HepG2 (cell line): ENCODE results near the gene RGSL1. TPM values are rescaled to one million over a fixed set of nuclear protein-coding genes. Genes with fewer than 3 reads are reported as not detected.

Experiments used
- ATAC-seq: fragments of 200-7000 bp; cut with Tn5 transposase; 3 replicates; pipeline ENCODE4 v1.9.1; 2020; ENCODE audit warnings: mild to moderate bottlenecking, moderate library complexity
- BruUV-seq: library from RNA; stranded (reverse); fragments of 400-500 nt; replicated peaks from 2 replicates; lab custom pipeline; 2021; lab: Mats Ljungman, UMichigan
- CTCF ChIA-PET: fragments of 300-600 bp; formaldehyde crosslinking; extraction: SDS; loops from one replicate; lab custom pipeline; 2021; ENCODE audit warnings: low total read pairs, inconsistent platforms, low intra/inter-chr PET ratio; lab: Yijun Ruan, JAX
- POLR2A ChIA-PET: fragments of 350-600 bp; sonication (Branson Sonifier 250); formaldehyde crosslinking; loops from one replicate; lab custom pipeline; 2020; ENCODE audit warnings: antibody characterized with exemption, inconsistent platforms; lab: Yijun Ruan, JAX
- DNase-seq: peaks from one replicate; pipeline ENCODE4 v3.0.0-alpha.2; 2015; ENCODE audit warnings: low spot score
- FAIRE-seq: peaks from 3 replicates; lab custom pipeline; 2011; peaks lifted over from hg19 to GRCh38; lab: Jason Lieb, UNC
- H2AFZ ChIP-seq: one replicate; pipeline ENCODE4 v1.6.1; 2011; ENCODE audit warnings: low read length, inconsistent platforms
- H3K27ac ChIP-seq: fragments of 300-600 bp; 3 replicates; pipeline ENCODE4 v1.8.0; 2011; ENCODE audit warnings: mixed run types, mild to moderate bottlenecking, mixed read lengths, low read length, inconsistent platforms; ENCODE audit not compliant: insufficient read depth; ENCODE audit errors: extremely low read length
- H3K27me3 ChIP-seq, 2 experiments: fragments of 200-600 bp in 1 of 2; 2 replicates in 1 of 2; 3 replicates in 1 of 2; pipeline versions ENCODE4 v1.6.0 to v1.8.0; 2011; ENCODE audit warnings: low read length in 2 of 2, mild to moderate bottlenecking in 2 of 2, moderate library complexity in 2 of 2, inconsistent platforms in 1 of 2; ENCODE audit not compliant: insufficient read depth in 2 of 2, control insufficient read depth in 1 of 2
- H3K36me3 ChIP-seq, 2 experiments: fragments of 200-600 bp in 1 of 2; replicated peaks in 1 of 2; 2 replicates in 1 of 2; 3 replicates in 1 of 2; pipeline versions ENCODE4 v1.5.1 to v1.8.0; 2011; ENCODE audit warnings: low read length in 2 of 2, inconsistent platforms in 1 of 2; ENCODE audit not compliant: insufficient read depth in 2 of 2, control insufficient read depth in 1 of 2
- H3K4me1 ChIP-seq: 2 replicates; pipeline ENCODE4 v1.5.1; 2012; ENCODE audit warnings: low read length, inconsistent platforms; ENCODE audit not compliant: insufficient read depth
- H3K4me2 ChIP-seq: 2 replicates; pipeline ENCODE4 v1.6.0; 2011; ENCODE audit warnings: low read depth, low read length, inconsistent platforms
- H3K4me3 ChIP-seq, 3 experiments: fragments of 200-600 bp in 1 of 3; sonication (generic), shearing (Covaris generic) in 1 of 3; replicated peaks in 1 of 3; 2 replicates each; pipeline ENCODE4 v1.5.1; 2011 to 2016; ENCODE audit warnings: low read length in 3 of 3, inconsistent platforms in 2 of 3, low read depth in 2 of 3, mild to moderate bottlenecking in 2 of 3, control low read depth in 1 of 3, mixed read lengths in 1 of 3; ENCODE audit not compliant: insufficient read depth in 1 of 3
- H3K79me2 ChIP-seq: one replicate; pipeline ENCODE4 v1.6.1; 2011; ENCODE audit warnings: low read length, inconsistent platforms; ENCODE audit not compliant: insufficient read depth
- H3K9ac ChIP-seq: 2 replicates; pipeline ENCODE4 v1.6.0; 2011; ENCODE audit warnings: mild to moderate bottlenecking, low read depth, low read length, inconsistent platforms; ENCODE audit not compliant: insufficient read depth
- H3K9me3 ChIP-seq: 2 replicates; pipeline ENCODE4 v1.5.1; 2012; ENCODE audit warnings: mild to moderate bottlenecking, low read length
- H4K20me1 ChIP-seq: 2 replicates; pipeline ENCODE4 v1.6.0; 2011; ENCODE audit warnings: inconsistent platforms, mild to moderate bottlenecking, low read length, moderate library complexity; ENCODE audit not compliant: insufficient read depth
- ATRX ChIP-seq: sonication (generic); formaldehyde crosslinking; IDR thresholded peaks from 2 replicates; pipeline ENCODE4 v1.4.0; 2020; ENCODE audit warnings: missing genetic modification reagents, borderline replicate concordance
- CBX1 ChIP-seq: IDR thresholded peaks from one replicate; pipeline ENCODE4 v1.6.1; 2016; ENCODE audit warnings: antibody characterized with exemption, low read depth
- HIC2 ChIP-seq: sonication (generic); formaldehyde crosslinking; IDR thresholded peaks from 2 replicates; pipeline ENCODE4 v1.9.0; 2022; ENCODE audit warnings: low read depth, missing genetic modification reagents
- KDM6A ChIP-seq: IDR thresholded peaks from 2 replicates; pipeline ENCODE4 v1.6.1; 2016; ENCODE audit warnings: low read depth
- MAX ChIP-seq: IDR thresholded peaks from 2 replicates; pipeline ENCODE4 v1.6.1; 2012; ENCODE audit warnings: inconsistent platforms
- SNAI1 ChIP-seq: sonication (generic); formaldehyde crosslinking; IDR thresholded peaks from 2 replicates; pipeline ENCODE4 v1.5.0; 2020; ENCODE audit warnings: mild to moderate bottlenecking, missing genetic modification reagents, borderline replicate concordance
- ZBTB2 ChIP-seq: sonication (generic); formaldehyde crosslinking; IDR thresholded peaks from 2 replicates; pipeline ENCODE4 v1.8.0; 2022; ENCODE audit warnings: low read depth, missing genetic modification reagents
- ZBTB38 ChIP-seq: sonication (generic); formaldehyde crosslinking; IDR thresholded peaks from 2 replicates; pipeline ENCODE4 v1.5.1; 2020; ENCODE audit warnings: mild to moderate bottlenecking, missing genetic modification reagents
- ZFP36L2 ChIP-seq: sonication (generic); formaldehyde crosslinking; IDR thresholded peaks from 2 replicates; pipeline ENCODE4 v1.4.0; 2020; ENCODE audit warnings: missing genetic modification reagents
- ZNF282 ChIP-seq: fragments of 450-650 bp; IDR thresholded peaks from 2 replicates; pipeline ENCODE4 v1.6.1; 2018; ENCODE audit not compliant: partially characterized antibody
- WGBS: methylation state at CpG from one replicate; pipeline ENCODE4 v1.1.6; 2017; ENCODE audit warnings: low lambda C conversion rate; 5-methylcytosine and 5-hydroxymethylcytosine counted together
- in situ Hi-C: cut with HindIII; loops from 2 replicates; pipeline ENCODE4 v1.10.0; 2017; ENCODE audit warnings: low pct_unique_long_range_greater_than_20kb; ENCODE audit not compliant: extremely low pct_ligation_motif_present
- intact Hi-C: fragments of 100-400 bp; cut with micrococcal nuclease; formaldehyde crosslinking; loops from one replicate; pipeline ENCODE4 v1.10.0; 2022; ENCODE audit not compliant: unreplicated experiment
- polyA plus RNA-seq, 8 experiments: library from polyadenylated mRNA; depleted of rRNA in 3 of 8; stranded (reverse) in 7 of 8; unstranded in 1 of 8; fragments of >200 nt; fragmentation: Illumina TruSeq in 4 of 8; extraction: Trizol in 4 of 8; gene quantifications; 2 replicates each; pipeline versions ENCODE4 v1.2.1 to v1.2.3, GENCODE V29; 2011 to 2016; ENCODE audit warnings: low read depth in 4 of 8, missing spikeins in 1 of 8, mixed read lengths in 1 of 8; ENCODE audit not compliant: insufficient read depth in 1 of 8
- total RNA-seq, 5 experiments: library from RNA; depleted of rRNA; stranded (reverse); fragments of >200 nt; fragmentation: Illumina TruSeq; extraction: Trizol; gene quantifications; 2 replicates each; pipeline ENCODE4 v1.2.3, GENCODE V29; 2016; ENCODE audit warnings: low read depth in 1 of 5

Gene RGSL1
- total and polyA plus RNA-seq, 2 of the 13 experiments (the other 11 are each of a cell fraction or from before 2014, with no cell fraction given) = not detected

GRCh38 chr1:182602935-182603645 is 153.1 kb downstream of the RGSL1 start:
- intact Hi-C loops = no loop called here
- in situ Hi-C loops = loop anchor here (5.0 kb wide), 1 partner anchor 184 kb away; the partner anchor contains the start of gene NPL

More at GRCh38 chr1:182602935-182603645, 153.1 kb downstream of the RGSL1 start:
- no peak overlapping the region for H2AFZ ChIP-seq
- ChIA-PET CTCF (interaction anchor here (2.5 kb wide), 1 partner anchor 180 kb away, joined by 44 read pairs; no protein-coding TSS in a partner anchor), POLR2A (no interaction called here)
- WGBS = 25% methylated on average over 9 of the region's 10 CpGs
- no peaks in the 10 kb centered on the region for H3K36me3 ChIP-seq
- H3K9me3 ChIP-seq = no peaks in the 10 kb centered on the region
- no peak overlapping the region for H3K4me2 ChIP-seq
- H3K27ac ChIP-seq = no peak overlapping the region
- DNase-seq = no peak
- TF ChIP-seq ATRX (CRISPR knock-in tag) (no peak), HIC2 (CRISPR knock-in tag) (no peak), KDM6A (CRISPR knock-in tag) (no peak), MAX (no peak), ZFP36L2 (CRISPR knock-in tag) (no peak), CBX1 (no peak), ZBTB38 (no peak), SNAI1 (CRISPR knock-in tag) (no peak), ZBTB2 (CRISPR knock-in tag) (no peak), ZNF282 (no peak)
- BruUV-seq = no TSS peak
- peaks cover 3 to 14% of the 10 kb centered on the region in 2 experiments; a peak in 3 of 5 replicates for H3K27me3 ChIP-seq
- no peak overlapping the region for H3K9ac ChIP-seq
- no peaks in the 10 kb centered on the region for H3K79me2 ChIP-seq
- no peaks in the 10 kb centered on the region for H4K20me1 ChIP-seq
- no peak for FAIRE-seq
- no peaks in the 10 kb centered on the region for H3K4me1 ChIP-seq
- no peak for ATAC-seq
- no peak overlapping the region for H3K4me3 ChIP-seq
